ENCODE results near the gene SLC6A19.

Gene SLC6A19

DNA sequence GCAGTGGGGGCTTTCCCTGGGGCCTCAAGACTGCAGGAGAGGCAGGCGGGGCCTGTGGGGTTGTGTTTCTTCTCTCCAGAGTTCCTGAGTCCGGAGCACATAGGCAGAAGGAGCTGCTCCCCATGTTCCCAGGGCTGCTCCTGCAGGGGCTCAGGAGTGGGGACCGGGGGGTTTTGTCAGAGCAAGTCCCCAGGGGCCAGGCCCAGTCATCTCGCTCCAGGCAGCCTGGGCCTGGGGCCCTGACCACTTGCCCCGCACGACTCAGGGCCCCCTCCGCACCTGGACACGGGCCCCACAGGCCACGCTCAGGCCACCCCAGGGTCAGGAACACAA lies 22.0 kb upstream of the SLC6A19 start:
- no peak for FAIRE-seq
- no peak for DNase-seq (ENCODE audit: low spot score)

DNA sequence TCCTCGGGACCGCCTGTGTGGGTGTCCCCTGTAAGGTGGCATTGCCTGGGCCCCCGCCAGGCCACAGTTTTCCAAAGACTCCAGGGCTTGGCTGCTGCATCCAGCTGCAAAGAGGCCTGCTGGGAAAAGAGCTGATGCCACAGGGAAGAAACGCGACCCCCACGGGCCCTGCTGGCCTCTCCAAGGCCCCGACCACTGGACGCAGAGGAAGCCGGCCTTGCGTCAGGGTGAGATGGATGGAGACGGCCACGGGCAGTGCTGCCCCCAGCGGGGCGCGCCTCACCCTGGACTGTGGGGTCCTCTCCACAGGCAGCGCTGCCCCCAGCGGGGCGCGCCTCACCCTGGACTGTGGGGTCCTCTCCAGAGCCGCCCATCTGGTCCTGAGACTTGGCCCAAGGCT lies 21.3 kb upstream of the SLC6A19 start:
- DNase-seq (ENCODE audit: low spot score) (no peak), FAIRE-seq (no peak)

DNA sequence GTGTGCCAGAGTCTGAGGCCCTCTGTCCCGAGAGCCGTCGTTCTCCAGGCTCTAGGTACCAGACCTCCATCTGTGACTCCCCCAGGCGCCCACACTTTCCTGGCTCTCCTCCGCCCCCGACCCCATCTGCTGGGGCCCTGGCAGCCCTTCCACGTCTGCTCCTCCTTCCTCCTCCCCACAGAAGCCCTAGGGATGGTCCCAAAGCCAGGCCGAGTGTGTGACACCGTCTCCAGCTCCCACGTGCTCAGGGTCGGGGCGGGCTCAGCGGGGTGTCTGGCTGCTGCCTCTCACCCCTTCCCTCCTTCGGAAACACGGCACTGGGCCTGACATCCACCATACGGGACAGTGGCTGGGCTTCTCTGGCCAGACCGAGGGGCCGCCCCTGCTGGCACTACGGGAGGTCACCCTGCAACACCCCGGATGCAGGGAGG lies 20.5 kb upstream of the SLC6A19 start:
- no peak for DNase-seq (ENCODE audit: low spot score)
- no peak for FAIRE-seq

DNA sequence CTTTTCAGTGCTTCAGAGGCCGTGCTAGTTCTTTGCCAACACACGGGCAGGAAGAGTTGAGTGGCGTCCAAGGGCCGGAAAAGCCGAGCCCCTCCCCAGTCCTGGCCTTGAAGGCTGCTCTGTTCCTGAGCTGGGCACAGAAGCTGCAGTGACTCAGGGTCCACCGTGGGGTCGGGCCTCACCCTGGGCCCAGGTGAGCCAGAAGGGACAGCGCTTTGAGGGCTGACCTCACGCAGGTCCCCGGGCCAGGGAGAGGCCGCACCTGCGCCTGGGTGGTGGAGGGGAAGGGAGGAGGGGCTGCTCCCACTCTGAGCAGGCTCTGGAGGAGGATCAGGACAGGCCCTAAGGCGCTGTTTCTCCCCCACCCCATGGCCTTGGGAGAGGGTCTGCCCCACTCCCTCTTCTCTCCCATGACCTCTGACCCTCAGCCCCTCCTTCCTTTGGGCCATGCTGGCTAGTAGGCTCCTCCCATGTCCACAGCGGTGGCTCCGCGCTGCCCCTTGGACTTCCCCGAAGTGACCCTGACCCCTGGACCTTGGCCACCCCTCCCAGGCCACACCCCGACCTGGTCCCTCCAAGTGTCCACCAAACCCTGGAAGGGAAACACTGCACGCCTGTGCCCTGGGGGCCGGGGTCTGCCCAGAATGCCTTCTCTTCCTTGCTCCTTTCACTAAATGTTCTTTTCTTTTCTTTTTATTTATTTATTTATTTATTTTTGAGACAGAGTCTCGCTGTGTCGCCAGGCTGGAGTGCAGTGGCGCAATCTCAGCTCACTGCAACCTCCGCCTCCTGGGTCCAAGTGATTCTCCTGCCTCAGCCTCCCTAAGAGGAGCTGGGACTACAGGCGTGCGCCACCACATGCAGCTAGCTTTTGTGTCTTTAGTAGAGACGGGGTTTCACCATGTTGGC lies 19.7 kb upstream of the SLC6A19 start:
- FAIRE-seq, result no peak

DNA sequence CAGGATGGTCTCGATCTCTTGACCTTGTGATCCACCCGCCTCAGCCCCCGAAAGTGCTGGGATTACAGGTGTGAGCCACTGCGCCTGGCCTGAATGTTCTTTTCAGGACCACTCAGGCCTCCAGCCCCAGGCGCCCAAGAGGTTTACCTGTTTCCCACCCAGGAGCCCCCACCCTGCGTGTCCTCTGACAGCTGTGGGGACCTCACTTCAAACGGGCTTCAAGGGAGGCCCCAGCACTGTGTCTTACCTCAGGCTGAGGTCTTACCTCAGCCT lies 19.1 kb upstream of the SLC6A19 start:
- FAIRE-seq (no peak), DNase-seq (ENCODE audit: low spot score) (no peak)

More for the DNA sequence above, 19.7 kb upstream of the SLC6A19 start:
- no peak for DNase-seq (ENCODE audit: low spot score)

DNA sequence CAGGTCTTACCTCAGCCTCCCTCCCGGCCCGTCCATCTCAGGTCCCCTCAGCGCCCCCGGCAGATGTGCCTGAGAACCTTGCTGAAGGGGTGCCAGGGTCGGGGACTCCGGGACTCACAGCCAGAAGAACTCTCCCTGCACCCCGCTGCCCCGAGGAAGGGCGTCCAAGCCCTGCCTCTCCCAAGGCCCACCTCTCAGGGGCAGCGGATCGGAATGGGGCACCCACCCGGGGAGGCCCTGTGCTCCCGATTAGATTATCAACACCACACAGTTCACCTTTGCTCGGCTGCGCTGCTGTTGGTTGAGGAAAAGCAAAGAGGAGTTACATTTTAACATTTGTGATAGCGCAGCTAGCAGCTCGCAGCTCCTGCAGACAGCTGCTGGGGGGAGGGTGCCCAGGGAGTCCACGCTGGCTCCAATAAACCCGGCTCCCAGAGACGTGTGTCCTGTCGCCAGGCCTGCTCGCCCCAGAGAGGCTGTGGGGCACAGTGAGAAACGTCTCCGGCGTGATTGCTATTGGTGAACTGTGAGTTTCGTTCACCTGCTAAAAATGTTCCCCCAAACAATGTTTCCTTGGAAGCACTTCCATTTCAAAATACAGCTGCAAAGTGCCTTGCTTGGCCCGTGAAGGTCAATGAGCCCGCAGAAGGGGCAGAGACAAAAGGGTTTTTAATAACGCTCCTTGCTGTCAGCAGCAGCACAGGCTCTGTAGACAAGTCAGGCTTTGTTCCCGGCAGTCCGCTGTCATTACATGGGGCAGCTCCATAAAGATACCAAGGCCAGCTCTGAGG lies 18.6 kb upstream of the SLC6A19 start:
- DNase-seq (ENCODE audit: low spot score), result no peak
- no peak for FAIRE-seq

DNA sequence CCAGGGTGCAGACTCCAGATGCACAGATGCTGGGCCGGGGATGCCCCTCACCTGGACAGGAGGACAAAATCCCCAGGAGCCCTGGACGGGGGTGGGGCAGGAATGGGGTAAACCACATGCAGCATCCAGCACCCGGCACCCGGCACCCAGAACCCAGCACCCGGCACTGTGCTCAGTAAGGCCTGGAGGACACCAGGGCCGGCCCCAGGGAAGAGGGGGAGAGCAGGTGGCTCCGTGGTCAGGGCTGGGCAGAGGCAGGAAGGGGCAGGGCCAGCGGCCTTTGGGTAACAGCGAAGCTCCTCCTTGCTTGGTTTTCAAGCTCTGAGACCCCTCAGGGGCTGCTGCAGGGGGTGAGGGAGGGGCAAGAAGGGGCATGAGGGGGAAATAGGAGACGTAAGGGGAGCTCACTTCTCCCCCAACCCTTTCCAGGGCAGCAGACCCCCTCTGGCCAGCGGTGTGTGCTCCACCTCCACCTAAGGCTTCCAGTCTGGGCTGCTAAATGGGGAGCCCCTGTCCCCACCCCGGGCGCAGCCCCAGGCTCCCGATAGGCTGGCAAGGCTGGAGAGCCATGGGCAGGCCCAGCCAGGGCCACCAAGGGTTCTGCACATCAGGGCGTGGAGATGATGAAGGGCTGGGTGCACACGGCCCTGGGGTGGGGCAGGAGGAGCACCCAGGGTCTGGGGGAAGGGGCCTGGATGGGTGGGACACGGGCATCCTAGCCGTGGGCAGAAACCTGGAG lies 17.8 kb upstream of the SLC6A19 start:
- no peak for FAIRE-seq
- no peak for DNase-seq (ENCODE audit: low spot score)

DNA sequence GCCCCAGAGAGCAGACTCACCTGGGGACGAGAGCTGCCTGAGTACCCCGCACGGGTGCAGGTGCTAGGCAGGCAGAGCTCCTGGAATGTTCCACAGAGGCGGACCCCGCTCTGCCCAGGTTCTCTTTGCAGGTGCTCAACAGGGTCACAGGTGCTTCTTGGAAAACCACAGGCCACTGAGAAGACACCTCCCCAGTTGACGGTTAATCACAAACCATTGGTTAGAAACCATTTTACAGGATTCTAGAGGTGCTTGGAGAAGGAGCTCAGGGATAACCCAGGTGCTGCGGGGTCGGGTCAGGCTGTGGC lies 17.3 kb upstream of the SLC6A19 start:
- DNase-seq (ENCODE audit: low spot score), result no peak
- no peak for FAIRE-seq

DNA sequence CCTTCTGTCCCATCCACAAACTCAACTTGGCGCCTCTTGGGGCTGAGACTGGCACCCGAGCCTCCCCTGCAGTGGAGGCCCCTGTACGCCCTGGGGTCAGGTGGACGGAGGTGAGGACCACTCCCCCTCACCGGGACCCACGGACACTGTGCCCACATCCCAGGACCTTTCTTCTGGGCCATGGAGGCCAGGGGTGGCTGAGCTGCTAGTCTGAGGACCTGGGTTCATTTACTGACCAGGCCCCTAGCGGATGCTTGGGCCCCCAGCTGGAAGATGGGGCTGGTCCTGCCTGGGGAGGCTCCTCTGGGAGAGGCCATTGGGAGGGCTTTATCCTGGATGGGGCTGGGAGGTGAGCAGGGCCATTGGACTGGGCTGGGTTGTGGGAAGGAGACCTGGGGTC lies 16.9 kb upstream of the SLC6A19 start:
- DNase-seq (ENCODE audit: low spot score), result no peak
- no peak for FAIRE-seq

DNA sequence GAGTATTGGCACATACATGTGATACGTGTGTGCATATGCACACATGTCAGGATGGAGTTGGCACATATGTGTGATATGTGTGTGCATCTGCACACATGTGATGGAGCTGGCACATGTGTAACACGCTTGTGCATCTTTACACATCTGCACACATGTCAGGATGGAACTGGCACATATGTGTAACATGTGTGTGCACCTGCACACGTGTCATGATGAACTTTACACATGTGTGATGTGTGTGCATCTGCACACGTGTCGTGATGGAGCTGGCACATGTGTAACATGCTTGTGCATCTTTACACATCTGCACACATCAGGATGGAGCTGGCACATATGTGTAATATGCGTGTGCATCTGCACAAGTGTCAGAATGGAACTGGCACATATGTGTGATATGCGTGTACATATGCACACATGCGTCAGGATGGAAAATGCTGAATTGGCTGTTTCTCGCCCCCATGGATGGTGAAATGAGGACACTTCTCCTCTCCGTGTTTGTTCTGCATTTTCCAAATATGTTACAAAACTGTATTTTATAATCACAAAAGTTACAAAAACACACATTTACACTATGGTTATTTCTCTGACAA lies 16.3 kb upstream of the SLC6A19 start:
- FAIRE-seq (no peak), DNase-seq (ENCODE audit: low spot score) (no peak)

DNA sequence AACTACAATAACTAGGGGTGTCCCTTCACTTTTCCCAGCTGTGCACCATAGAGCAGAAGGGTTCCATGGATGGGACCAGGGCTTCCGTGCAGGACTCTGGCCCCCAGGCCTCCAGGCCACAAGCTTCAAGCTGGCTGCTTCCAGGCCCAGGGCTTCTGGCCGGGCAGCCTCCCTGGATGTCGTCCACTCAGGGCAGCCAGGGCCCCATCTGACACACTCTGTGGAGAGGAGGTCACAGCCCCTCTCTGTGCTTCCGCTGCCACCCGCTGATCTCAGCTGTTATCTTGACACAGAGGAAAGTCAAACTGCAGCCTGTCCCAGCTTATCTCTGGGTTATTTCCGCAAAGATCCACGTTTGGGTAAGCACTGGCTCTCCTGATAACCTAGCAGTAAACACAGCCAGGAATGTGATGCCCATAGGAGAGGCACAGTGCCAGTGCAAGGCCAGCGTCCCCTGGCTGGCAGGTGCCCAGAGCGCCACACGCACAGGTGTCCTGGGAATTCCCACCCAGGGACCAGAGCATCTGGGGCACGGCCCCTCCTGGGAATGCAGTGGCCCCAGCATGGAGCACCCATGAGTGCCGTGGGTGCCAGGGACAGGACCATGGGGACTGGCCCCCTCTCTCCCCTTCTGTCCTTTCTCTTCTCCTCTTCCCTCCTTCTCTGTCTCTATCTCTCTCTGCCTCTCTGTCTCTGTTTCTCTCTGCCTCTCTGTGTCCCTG lies 15.6 kb upstream of the SLC6A19 start:
- FAIRE-seq (no peak), DNase-seq (ENCODE audit: low spot score) (no peak)

DNA sequence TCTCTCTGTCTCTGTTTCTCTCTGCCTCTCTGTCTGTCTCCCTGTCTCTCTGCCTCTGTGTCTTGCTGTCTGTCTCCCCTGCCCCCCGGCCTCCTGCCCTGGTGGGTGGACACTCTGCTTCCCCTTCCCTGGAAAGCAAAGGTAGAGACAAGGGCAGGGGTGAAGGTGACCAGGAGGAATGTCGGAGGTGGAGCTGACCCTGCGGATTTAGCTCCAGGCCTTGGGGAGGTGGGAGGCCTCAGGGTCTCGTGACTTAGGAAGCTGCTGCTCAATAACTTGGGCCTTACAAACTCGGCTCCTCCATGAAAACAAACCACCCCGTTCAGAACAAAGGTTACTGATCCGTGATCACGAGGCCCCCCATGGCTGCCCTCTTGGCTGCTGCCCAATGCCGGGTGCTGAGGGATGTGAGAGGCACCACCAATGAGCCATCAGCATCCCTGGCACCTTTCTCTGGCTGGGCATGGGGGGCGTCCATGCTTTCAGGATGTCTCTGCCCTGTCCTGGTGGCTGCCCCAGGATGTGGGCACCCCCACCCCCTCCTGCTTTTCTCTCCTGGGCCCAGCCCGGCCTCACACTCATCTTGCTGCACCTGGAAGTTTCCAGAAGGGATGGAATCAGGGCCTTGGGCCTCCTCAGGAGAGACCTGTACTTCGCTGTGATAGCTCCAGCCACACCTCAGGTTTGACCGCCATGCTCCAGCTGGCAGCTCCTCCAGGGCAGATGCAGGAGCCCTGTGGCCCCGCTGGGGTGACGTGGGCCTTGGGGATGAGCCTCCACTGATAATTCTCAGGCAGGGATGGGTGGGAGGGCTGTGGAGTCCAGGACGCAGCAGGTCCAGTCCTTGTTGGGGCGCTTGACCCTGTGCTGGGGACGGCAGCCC lies 14.8 kb upstream of the SLC6A19 start:
- DNase-seq (ENCODE audit: low spot score) (no peak), FAIRE-seq (no peak)

DNA sequence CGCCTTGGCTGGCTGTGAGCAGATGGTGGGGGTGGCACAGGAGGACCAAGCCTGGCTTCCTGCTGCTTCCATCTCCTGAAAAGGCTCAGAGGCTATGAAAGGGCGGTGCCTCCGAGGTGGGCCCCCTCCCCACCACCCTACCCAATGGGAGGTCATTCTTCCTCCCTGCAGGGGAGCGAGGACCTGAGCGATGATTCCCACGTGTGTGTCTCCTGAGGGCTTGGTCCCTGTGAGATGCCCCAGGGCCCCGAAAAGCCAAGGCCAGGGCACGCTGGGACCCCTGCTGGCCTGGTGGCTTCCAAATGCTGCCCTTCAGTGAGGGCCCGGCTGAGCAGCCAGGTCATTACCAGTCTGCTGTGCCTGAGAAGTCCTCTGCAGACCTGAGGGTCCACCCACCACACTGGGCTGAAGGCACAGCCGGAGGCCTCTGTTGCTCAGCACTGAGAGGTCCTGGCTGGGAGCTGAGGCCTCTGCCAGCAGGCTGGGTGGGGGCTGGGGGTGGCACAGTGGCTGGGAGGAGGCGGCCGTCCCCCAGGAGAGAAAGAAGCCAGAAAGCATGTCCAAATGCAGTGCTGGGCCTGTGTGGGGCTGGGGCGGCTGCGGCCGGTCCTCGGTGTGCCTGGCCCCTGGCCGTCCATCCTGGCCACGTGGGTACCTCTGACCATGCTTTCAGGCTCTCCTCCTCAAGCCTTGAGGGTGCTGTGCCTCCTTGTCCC lies 14.0 kb upstream of the SLC6A19 start:
- DNase-seq (ENCODE audit: low spot score), result no peak
- FAIRE-seq, result no peak

DNA sequence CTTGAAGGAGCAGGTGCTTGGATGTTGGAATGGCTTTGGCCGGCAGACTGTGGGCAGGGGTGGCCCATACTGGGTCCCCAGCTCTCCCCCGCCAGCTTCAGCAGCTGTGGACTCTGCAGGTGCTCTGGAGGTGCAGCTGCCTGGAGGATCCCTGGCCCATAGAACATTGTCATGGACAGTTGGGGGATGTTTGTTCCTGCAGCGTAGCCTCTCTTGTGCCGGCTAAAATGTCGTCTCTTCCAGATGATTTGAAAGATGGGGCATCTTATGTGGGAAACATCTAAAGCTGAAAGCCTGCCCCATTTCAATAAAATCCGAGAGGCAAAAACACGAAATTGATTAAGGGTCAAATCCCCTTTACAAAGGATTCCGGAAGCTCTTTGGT lies 13.5 kb upstream of the SLC6A19 start:
- no peak for DNase-seq (ENCODE audit: low spot score)

DNA sequence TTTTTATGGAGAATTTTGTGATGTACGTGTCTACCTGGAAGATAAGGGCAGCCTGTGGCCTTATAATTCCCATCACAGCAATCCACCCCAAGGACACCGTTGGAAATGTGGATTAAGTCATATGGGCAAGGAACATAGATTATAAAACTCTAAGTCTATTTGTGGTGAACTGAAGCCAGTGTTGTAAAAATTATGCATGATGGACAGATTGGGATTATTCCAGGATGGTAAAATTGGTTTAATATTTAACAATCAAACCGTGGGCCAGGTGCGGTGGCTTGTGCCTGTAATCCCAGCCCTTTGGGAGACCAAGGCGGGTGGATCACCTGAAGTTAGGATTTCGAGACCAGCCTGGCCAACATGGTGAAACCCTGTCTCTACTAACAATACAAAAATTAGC lies 12.9 kb upstream of the SLC6A19 start:
- FAIRE-seq, result no peak
- DNase-seq (ENCODE audit: low spot score), result no peak

More for the DNA sequence above, 13.5 kb upstream of the SLC6A19 start:
- no peak for FAIRE-seq

DNA sequence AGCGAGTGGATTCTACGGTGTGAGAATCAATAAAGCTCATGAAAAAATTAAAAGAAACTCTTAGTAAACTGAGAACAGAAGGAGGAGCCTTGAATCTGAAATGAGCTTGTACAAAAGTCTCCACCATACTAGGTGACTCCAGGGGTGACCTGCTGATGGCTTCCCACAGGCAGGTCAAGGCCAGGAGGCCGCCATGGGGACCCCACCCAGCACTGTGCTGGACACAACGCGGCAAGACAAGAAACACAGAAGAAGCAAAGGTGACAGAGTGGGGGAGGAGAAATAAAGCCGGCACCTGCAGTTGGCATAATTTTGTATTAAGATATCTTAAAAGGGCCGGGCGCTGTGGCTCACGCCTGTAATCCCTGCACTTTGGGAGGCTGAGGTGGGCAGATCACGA lies 12.1 kb upstream of the SLC6A19 start:
- no peak for FAIRE-seq
- no peak for DNase-seq (ENCODE audit: low spot score)

DNA sequence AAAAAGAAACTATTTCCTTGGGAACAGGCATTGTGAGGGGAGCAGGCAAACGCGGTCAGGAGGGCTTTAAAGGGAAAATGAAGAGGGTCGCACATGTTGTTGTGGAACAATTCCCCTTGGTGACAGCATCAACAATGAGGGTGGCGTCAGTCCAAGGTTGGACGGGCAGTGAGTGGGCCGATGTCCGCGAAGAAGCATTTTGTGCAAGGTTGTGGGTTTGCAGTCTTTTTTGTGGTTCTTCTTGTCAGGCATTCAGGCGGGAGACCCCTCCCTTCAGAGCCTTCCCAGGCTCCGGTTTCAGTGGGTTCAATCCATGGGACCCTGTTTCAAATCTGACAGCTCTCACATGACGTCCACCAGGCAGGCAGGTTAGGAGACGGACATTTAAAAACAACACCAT lies 11.1 kb upstream of the SLC6A19 start:
- DNase-seq (ENCODE audit: low spot score), result no peak
- FAIRE-seq, result no peak

DNA sequence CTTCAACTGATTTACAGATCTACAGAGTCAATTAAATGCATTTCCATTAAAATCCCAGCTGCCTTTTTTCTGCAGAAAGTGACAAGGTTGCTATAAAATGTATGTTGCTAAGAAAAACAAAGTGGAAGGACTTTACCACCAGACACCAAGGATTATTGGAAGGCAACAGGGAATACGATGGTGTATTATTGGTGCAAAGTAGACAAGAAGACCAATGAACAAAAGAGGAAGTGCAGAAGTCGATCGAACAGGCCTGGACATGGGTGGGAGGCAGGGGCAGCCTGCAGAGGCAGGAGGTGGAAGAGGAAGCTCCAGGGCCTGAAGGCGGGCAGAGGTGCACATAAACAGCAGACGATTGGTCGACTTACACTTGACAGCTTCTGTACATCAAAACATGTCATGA lies 10.6 kb upstream of the SLC6A19 start:
- no peak for DNase-seq (ENCODE audit: low spot score)
- FAIRE-seq, result no peak

DNA sequence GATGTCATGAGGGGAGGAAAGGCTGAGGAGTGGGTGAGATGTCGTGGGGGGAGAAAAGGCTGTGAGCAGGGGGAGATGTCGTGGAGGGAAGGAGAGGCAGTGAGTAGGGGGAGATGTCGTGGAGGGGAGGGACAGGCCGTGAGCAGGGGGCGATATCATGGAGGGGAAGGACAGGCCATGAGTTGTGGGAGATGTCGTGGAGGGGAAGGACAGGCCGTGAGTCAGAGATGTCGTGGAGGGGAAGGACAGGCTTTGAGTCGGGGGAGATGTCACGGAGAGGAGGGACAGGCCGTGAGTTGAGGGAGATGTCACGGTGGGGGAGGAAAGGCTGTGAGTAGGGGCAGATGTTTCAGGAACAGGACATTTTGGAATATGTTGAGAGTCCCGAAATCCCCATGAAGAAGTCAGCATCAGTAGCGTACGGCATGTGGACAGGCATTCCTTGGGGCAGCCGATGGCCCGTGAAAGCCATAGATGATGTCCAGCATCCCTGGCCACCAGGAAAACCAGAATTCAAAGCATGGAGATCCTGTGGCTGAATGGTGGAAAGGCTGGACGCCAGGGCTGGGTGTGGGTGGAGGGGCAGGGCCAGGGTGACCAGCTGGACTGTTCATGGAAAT lies 8.3 kb upstream of the SLC6A19 start:
- FAIRE-seq (no peak), DNase-seq (ENCODE audit: low spot score) (no peak)
